Stomach (tissue), 9 donors: ENCODE results near the gene CCDC47. TPM values are rescaled to one million over a fixed set of nuclear protein-coding genes. Genes with fewer than 3 reads are reported as not detected.

Experiments
- DNase-seq, 2 donors: peaks; one replicate each; pipeline versions ENCODE4 v3.0.0 to v3.0.0-alpha.2; 2013 to 2019
- H3K27ac ChIP-seq, 5 donors: fragments of 200-600 bp in 4 of 5; sonication (generic) in 4 of 5; one replicate each; pipeline ENCODE4 v1.5.1; 2013 to 2019; ENCODE audit warnings: mild to moderate bottlenecking in 1 of 5, moderate library complexity in 1 of 5
- H3K27me3 ChIP-seq, 3 donors: fragments of 200-600 bp; sonication (generic); one replicate each; pipeline ENCODE4 v1.5.1; 2017 to 2019; ENCODE audit warnings: mixed run types in 1 of 3
- H3K36me3 ChIP-seq, 4 donors: fragments of 200-600 bp; sonication (generic); 1 replicate in 3 of 4; 2 replicates in 1 of 4; pipeline ENCODE4 v1.5.1; 2016 to 2019
- H3K4me1 ChIP-seq, 4 donors: fragments of 200-600 bp; sonication (generic); one replicate each; pipeline ENCODE4 v1.5.1; 2016 to 2019
- H3K4me3 ChIP-seq, 4 donors: fragments of 200-600 bp; sonication (generic) in 3 of 4; one replicate each; pipeline ENCODE4 v1.5.1; 2016 to 2019; ENCODE audit warnings: mild to moderate bottlenecking in 1 of 4
- H3K9me3 ChIP-seq, 4 donors: fragments of 200-600 bp; sonication (generic); one replicate each; pipeline ENCODE4 v1.5.1; 2016 to 2019
- EP300 ChIP-seq: sonication (generic); formaldehyde crosslinking; IDR thresholded peaks from one replicate; pipeline ENCODE4 v1.6.1; 2017; ENCODE audit warnings: antibody characterized with exemption
- POLR2A ChIP-seq, 4 donors: fragments of 450-650 bp; IDR thresholded peaks; one replicate each; pipeline ENCODE4 v1.6.1; 2016; ENCODE audit warnings: antibody characterized with exemption in 4 of 4, control low read depth in 2 of 4, mild to moderate bottlenecking in 1 of 4, moderate library complexity in 1 of 4
- POLR2AphosphoS5 ChIP-seq, 3 donors: sonication (generic); formaldehyde crosslinking; IDR thresholded peaks; one replicate each; pipeline ENCODE4 v1.6.1; 2016; ENCODE audit warnings: antibody characterized with exemption in 3 of 3
- WGBS, 5 donors: extraction: QIAGEN DNeasy Blood & Tissue Kit in 3 of 5; methylation state at CpG; one replicate each; pipeline versions ENCODE4 v1.1.5 to v1.1.7; 2013 to 2018; 5-methylcytosine and 5-hydroxymethylcytosine counted together
- intact Hi-C: fragments of 100-400 bp; cut with DNase I; formaldehyde crosslinking; loops from one replicate; pipeline ENCODE4 v1.15.1; 2023; ENCODE audit warnings: low total_unique reads
- polyA plus RNA-seq, 3 donors: library from polyadenylated mRNA; stranded (reverse); fragments of 200-250 nt; gene quantifications; one replicate each; pipeline ENCODE4 v1.2.3, GENCODE V29; 2013
- total RNA-seq, 5 donors: library from RNA; depleted of rRNA; stranded (reverse); fragments of >200 nt; gene quantifications; one replicate each; pipeline versions ENCODE4 v1.1.0 to v1.2.3, GENCODE V29; 2014 to 2016
- TF ChIP-seq, protein P1 (sequence below), 7 experiments: fragments of 450-650 bp in 4 of 7; fragments of 200-600 bp in 3 of 7; sonication (generic) in 3 of 7; IDR thresholded peaks; one replicate each; pipeline ENCODE4 v1.5.1; 2016 to 2019; ENCODE audit warnings: antibody characterized with exemption in 7 of 7, control low read depth in 2 of 7, mild to moderate bottlenecking in 1 of 7
- donor health status: healthy with polysubstance abuse.
- donor health status: Bipolar disorder and iron deficiency.
- donor health status: healthy.

The CCDC47 gene
- total and polyA plus RNA-seq, 8 donors, result 11.5 to 139 (median 51.4) TPM

- DNase-seq, result no peak
- no peaks in the 10 kb centered on the region for H3K27me3 ChIP-seq
- intact Hi-C loops, result no loop called here
- no peaks in the 10 kb centered on the region for H3K9me3 ChIP-seq
- 87 to 95% (median 90%) methylated on average over 6 of the region's 6 CpGs for WGBS, 5 donors
- H3K4me1 ChIP-seq, result peaks cover 0 to 14% (median 2%) of the 10 kb centered on the region in 4 donors
- H3K4me3 ChIP-seq, result no peak overlapping the region
- H3K36me3 ChIP-seq, result peaks cover 45 to 93% (median 86%) of the 10 kb centered on the region in 4 donors
- no peak for TF ChIP-seq POLR2A (IDR thresholded peaks at IDR 0.05)
- TF ChIP-seq, protein P1, sequence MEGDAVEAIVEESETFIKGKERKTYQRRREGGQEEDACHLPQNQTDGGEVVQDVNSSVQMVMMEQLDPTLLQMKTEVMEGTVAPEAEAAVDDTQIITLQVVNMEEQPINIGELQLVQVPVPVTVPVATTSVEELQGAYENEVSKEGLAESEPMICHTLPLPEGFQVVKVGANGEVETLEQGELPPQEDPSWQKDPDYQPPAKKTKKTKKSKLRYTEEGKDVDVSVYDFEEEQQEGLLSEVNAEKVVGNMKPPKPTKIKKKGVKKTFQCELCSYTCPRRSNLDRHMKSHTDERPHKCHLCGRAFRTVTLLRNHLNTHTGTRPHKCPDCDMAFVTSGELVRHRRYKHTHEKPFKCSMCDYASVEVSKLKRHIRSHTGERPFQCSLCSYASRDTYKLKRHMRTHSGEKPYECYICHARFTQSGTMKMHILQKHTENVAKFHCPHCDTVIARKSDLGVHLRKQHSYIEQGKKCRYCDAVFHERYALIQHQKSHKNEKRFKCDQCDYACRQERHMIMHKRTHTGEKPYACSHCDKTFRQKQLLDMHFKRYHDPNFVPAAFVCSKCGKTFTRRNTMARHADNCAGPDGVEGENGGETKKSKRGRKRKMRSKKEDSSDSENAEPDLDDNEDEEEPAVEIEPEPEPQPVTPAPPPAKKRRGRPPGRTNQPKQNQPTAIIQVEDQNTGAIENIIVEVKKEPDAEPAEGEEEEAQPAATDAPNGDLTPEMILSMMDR (IDR thresholded peaks at IDR 0.05), result no peak
- no peak for TF ChIP-seq EP300
- no peak overlapping the region for H3K27ac ChIP-seq
These were observed 16.7 kb upstream of the CCDC47 start for GRCh38 chr17:63790057-63790456.

- intact Hi-C loops, result no loop called here
- H3K4me1 ChIP-seq, result peaks cover 0 to 39% (median 16%) of the 10 kb centered on the region in 4 donors
- H3K9me3 ChIP-seq, result no peaks in the 10 kb centered on the region
- DNase-seq, result no peak
- peaks cover 27 to 90% (median 69%) of the 10 kb centered on the region in 4 donors for H3K36me3 ChIP-seq
- no peaks in the 10 kb centered on the region for H3K27me3 ChIP-seq
- no peak overlapping the region for H3K4me3 ChIP-seq
- no peak for TF ChIP-seq EP300
- TF ChIP-seq POLR2A (IDR thresholded peaks at IDR 0.05), result no peak
- TF ChIP-seq, protein P1 (IDR thresholded peaks at IDR 0.05), result no peak
- TF ChIP-seq POLR2AphosphoS5 (IDR thresholded peaks at IDR 0.05), result no peak
- WGBS, 5 donors, result 92 to 96% (median 95%) methylated on average over 13 of the region's 13 CpGs
- H3K27ac ChIP-seq, result no peak overlapping the region
These were observed 13.7 kb upstream of the CCDC47 start for GRCh38 chr17:63786971-63787711.

GRCh38 chr17:63786117-63786516, 12.7 kb upstream of the CCDC47 start:
- DNase-seq, result no peak
- Histone ChIP-seq H3K4me1 (peaks cover under 1 to 49% (median 25%) of the 10 kb centered on the region in 4 donors), H3K27ac (no peak overlapping the region), H3K36me3 (peaks cover 27 to 83% (median 60%) of the 10 kb centered on the region in 4 donors), H3K9me3 (no peaks in the 10 kb centered on the region), H3K4me3 (no peak overlapping the region), H3K27me3 (no peaks in the 10 kb centered on the region)
- no peak for TF ChIP-seq POLR2AphosphoS5 (IDR thresholded peaks at IDR 0.05)
- TF ChIP-seq, protein P1 (IDR thresholded peaks at IDR 0.05), result no peak
- no peak for TF ChIP-seq POLR2A (IDR thresholded peaks at IDR 0.05)
- TF ChIP-seq EP300, result no peak
- intact Hi-C loops, result no loop called here
- WGBS, 5 donors, result 96 to 100% (median 100%) methylated on average over 1 of the region's 1 CpG

- no peak for DNase-seq
These were observed 12.2 kb upstream of the CCDC47 start for GRCh38 chr17:63785556-63785955.

More at GRCh38 chr17:63785556-63785955, 12.2 kb upstream of the CCDC47 start:
- WGBS, 5 donors, result 84 to 100% (median 90%) methylated on average over 1 of the region's 1 CpG
- no peak overlapping the region for H3K27ac ChIP-seq
- H3K9me3 ChIP-seq, result no peaks in the 10 kb centered on the region
- intact Hi-C loops, result no loop called here
- no peaks in the 10 kb centered on the region for H3K27me3 ChIP-seq
- peaks cover 6 to 55% (median 30%) of the 10 kb centered on the region in 4 donors for H3K4me1 ChIP-seq
- peaks cover 24 to 77% (median 56%) of the 10 kb centered on the region in 4 donors for H3K36me3 ChIP-seq
- H3K4me3 ChIP-seq, result no peak overlapping the region
- no peak for TF ChIP-seq POLR2A (IDR thresholded peaks at IDR 0.05)
- TF ChIP-seq, protein P1 (IDR thresholded peaks at IDR 0.05), result no peak
- TF ChIP-seq EP300, result no peak
- TF ChIP-seq POLR2AphosphoS5 (IDR thresholded peaks at IDR 0.05), result no peak
